GM19452 (cell line): Measurements from ENCODE around the gene ESRRB.

ENCODE experiments used
- ATAC-seq: cut with Tn5 transposase; IDR thresholded peaks from one replicate; pipeline ENCODE4 v1.9.1; 2021; ENCODE audit not compliant: unreplicated experiment

The ESRRB gene

DNA sequence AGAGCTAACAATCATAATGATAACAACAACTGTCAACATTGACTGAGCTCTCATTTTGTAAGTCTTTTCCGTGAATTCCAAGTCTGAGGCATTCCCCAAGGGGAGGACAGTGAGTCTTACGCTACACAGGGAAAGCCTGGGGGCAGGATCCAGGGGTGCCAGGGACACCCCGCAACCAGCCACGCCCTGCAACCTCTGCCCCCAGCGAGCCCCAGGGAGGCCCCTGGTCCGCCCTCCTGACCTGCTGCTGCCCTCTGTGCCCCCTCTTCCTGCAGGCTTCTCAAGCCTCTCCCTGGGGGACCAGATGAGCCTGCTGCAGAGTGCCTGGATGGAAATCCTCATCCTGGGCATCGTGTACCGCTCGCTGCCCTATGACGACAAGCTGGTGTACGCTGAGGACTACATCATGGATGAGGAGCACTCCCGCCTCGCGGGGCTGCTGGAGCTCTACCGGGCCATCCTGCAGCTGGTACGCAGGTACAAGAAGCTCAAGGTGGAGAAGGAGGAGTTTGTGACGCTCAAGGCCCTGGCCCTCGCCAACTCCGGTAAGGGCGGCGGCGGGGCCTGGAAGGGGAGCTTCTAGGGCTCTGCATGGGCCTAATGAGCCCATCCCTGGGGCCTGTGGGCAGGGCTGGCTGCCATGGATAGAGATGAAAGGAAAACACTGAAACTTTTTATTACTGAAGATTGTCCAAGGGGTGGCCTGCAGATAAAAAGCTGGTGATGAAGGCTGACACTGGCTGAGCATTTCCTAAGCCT is 115.4 kb downstream of the ESRRB start:
- no peak for ATAC-seq

- ATAC-seq = no peak
Measured at GRCh38 chr14:76495983-76496382, 120.0 kb downstream of the ESRRB start.

- ATAC-seq = no peak
Measured at GRCh38 chr14:76496595-76496994, 120.7 kb downstream of the ESRRB start.

GRCh38 chr14:76497550-76498462 is 121.9 kb downstream of the ESRRB start:
- no peak for ATAC-seq

- no peak for ATAC-seq
Measured at GRCh38 chr14:76498463-76498935, 122.6 kb downstream of the ESRRB start.

GRCh38 chr14:76498976-76499375 is 123.0 kb downstream of the ESRRB start:
- ATAC-seq = no peak

- no peak for ATAC-seq
Measured at GRCh38 chr14:76499399-76499798, 123.5 kb downstream of the ESRRB start.

DNA sequence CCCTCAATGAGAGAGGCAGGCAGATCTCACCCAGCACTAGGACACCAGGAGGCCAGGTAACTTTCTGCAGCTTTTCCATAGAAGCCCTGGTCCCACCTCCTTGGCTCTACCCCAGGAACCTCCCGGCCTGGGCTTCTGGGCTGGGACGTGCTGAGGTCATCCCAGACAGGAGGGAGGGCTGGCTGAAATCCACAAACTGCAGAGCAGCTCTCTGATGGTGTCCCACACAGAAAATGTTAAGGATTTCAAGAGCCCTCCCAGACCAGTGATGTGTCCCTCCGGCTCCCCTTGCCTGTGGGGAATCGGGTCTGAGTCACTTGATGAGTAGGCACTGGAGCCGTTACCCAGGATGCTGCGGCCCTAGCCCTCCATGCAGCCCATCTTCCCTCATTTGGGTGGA is 124.1 kb downstream of the ESRRB start:
- no peak for ATAC-seq

DNA sequence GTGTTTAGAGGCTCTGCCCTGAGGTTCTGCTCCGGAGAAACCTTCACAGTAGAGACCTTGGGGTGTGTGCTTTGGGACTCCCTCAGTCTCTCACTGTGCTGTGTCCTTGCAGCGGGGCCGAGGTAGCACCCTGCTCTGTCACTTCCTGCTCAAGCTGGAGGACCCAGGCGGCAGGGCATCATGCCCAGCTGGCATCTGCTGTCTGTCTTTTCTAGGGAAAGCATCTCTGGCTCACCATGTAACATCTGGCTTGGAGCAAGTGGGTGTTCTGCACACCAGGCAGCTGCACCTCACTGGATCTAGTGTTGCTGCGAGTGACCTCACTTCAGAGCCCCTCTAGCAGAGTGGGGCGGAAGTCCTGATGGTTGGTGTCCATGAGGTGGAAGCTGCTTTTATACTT is 124.5 kb downstream of the ESRRB start:
- ATAC-seq = no peak

DNA sequence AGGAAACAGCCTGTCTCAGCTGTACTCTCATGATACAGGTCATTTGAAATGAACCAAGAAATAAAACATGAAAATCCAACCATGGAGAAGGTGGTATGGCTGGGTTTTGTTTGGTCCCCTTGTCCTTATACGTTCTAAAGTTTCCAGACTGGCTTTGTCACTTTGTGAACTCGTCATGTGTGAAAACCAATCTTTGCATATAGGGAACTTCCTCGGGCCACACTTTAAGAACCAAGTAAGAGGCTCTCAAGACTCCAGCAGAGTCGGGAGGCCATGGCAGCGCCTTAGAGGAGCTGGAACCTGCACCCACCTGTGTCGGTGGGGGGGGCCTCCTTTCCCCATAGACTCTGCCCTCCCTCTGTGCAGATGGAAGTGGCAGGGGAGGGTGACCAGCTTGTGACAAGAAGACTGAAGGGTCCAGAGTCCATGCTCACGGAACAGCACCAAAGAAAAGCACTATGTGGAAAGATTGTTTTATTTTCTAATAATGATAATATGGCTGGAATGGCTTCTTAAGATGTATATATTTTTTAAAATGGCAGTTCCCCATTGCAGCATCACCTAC is 125.3 kb downstream of the ESRRB start:
- ATAC-seq = no peak

DNA sequence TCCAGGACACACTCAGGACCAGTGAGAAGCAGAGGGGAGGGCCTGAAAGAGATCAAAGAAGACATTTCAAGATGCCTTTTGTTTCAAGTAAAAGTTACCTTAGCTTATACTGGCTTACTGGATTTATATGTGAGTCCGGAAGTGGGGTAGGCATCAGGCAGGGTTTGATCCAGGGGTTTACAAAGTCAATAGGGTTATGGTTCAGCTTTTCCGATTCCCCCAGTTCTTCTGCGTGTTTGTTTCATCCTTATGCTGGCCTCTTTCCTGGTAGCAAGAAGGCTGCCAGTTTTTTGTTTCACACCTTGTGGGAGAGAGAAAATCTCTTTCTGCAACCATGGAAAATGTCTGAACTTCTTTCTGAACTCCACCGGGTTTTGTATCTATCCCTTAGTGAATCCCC is 126.3 kb downstream of the ESRRB start:
- ATAC-seq = no peak

DNA sequence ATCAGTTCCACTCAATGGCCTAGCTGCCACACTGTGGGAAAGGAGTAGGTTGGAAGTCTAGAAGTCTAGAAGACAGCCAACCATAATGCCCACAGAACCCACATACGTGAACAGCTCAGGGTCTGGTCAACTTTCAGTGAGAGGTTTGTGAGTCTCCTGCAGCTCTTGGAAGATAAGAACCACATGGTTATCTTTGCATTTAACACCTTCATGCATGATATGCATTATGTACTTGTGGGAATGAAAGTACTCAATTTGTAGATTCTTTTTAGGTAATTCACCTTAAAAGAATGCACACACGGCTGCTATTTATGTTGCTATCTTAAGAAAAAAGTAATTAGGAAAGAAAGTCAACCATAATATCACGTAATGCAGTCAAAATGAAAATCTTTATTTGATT is 126.7 kb downstream of the ESRRB start:
- ATAC-seq = no peak

DNA sequence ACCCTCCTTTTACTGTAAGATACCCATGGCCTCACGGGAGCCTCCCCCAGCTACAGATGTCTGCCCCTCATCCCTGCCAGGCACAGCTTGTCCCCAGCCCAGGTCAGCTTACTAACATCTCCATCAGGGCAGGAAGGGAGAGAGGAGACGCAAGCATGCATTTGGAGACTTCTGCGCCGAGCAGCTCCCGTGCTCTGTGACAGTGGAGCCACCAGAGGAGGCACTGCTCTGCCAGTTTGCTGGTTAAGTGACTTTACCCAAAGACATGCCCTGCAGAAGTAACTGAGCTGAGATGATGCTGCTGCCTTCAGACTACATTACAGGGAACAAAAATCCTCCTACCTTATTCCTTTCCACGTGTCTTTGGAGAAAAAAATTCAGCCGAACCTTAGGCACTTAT is 133.4 kb downstream of the ESRRB start:
- ATAC-seq = no peak

- ATAC-seq = no peak
Measured at GRCh38 chr14:76510181-76510580, 134.2 kb downstream of the ESRRB start.

DNA sequence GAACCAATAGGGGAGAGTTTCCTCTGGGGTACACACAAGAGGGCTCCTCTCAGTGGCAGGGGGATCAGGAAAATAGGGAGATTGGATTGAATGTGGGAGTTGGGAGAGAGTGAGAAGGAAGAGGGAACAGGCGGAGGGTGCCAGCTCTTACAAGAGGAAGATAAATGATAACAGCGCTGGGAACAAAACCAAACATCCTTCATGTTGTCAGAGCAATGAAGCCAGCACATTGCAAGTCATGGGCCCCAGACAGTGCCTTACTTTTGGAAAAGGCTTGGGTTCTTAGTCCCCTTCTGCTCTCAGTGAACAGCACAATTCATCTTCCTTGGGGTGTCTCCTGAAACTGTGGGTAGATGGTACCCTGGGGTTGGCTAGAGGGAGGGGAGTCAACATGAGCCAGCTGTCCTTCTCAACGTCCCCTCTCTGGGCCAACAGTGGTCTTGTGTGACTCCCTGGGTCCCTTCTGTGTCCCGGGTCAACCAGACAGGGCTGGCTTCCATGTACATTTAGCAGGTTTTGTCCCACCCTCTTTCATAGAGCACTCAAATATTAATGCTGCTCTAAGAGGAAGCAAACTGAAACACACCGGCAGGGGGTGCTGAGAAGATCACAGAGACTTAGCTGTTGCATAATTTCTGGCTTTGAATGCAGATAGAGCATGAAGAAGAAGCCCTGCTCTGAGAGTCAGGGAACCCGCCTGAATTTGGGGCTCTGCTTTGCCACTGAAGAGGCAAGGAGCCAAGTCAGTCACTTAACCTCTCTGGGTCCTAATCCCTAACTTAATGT is 138.5 kb downstream of the ESRRB start:
- ATAC-seq = no peak

- ATAC-seq = no peak
Measured at GRCh38 chr14:76516884-76517283, 140.9 kb downstream of the ESRRB start.

GRCh38 chr14:76518366-76518765 is 142.4 kb downstream of the ESRRB start:
- no peak for ATAC-seq

DNA sequence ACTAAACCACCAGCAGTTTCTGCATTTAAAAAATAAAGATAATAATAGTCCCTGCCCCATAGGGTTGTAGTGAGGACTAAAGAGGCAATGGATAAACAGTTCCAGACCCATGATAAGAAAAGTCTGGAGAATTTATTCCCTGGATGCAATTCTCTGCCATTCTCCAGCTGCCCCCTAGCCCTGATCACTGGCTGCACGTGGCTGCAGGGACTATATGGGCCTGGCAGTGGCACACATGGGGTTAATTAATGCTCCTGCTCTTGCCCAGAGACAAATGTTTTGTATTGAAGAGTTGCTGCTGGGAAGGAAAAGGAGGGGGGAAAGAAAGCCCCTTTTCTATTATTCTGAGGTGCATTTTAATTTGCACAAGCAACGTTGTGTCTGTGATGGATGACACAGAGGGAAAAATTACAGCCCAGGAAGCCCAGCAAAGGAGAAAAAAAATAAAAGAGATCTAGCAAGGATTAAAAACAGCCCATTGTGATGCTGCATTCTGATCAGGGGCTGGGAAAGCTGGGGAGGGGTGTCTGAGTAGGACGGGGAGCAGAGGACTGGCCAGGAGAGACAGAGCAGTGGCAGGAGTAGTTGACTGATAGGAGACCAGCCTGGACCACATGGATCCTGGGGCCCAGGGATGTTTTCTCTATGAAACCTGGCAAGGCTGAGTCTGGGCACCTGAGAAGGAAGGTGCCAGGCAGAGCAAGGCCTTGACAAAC is 149.3 kb downstream of the ESRRB start:
- no peak for ATAC-seq

- ATAC-seq = no peak
Measured at GRCh38 chr14:76531085-76531484, 155.1 kb downstream of the ESRRB start.

DNA sequence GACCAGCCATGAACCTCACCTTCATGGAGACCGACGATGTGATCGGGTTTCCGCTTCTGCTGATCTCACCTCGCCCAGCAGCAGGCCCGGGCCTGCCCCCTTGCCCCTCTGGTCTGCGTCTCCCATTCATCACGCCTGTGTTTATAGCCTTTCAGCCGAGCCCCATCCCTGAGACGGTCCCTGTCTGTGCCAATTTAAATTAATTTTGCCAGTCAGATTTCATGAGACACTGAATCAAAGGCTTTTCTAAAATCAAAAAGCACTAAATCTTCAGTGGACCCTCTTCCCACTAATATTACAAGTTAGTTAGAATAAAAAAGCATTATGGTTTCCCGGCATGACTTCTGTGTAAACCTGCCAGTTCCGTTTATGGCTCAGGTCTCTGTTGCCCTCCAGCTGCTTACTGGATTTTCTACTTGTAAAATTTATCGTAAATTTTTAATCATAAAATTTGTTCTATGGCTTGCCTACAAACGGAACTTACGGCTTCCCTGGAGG is 155.9 kb downstream of the ESRRB start:
- ATAC-seq = no peak
